Neural cell (in vitro differentiated cells): ENCODE measurements around the gene LMBRD1. TPM values are rescaled to one million over a fixed set of nuclear protein-coding genes. Genes with fewer than 3 reads are reported as not detected.
"Not testable (repeated sequence)": the region's sequence is repeated elsewhere in the genome, so short reads cannot be mapped to it uniquely, and the experiment has no call there.

Source experiments
- H2AFZ ChIP-seq: fragments of 200-600, 300-800 bp; sonication (generic), shearing (Covaris generic); 2 replicates; pipeline ENCODE4 v1.6.0; 2014; ENCODE audit warnings: low read depth, mild to moderate bottlenecking, antibody characterized with exemption, low read length, moderate library complexity
- H3F3A ChIP-seq: fragments of 200-600 bp; shearing (Covaris generic); 2 replicates; pipeline ENCODE4 v1.6.1; 2016; ENCODE audit warnings: mild to moderate bottlenecking, moderate library complexity, mixed read lengths, antibody characterized with exemption, low read length; ENCODE audit not compliant: insufficient read depth, poor library complexity, severe bottlenecking
- H3K27ac ChIP-seq: fragments of 200-600, 300-800 bp; sonication (generic), shearing (Covaris generic); 2 replicates; pipeline ENCODE4 v1.5.1; 2014; ENCODE audit warnings: mild to moderate bottlenecking, low read length, moderate library complexity
- H3K27me3 ChIP-seq: fragments of 300-800, 200-600 bp; sonication (generic), shearing (Covaris generic); 2 replicates; pipeline ENCODE4 v1.6.0; 2014; ENCODE audit warnings: mild to moderate bottlenecking, low read depth, low read length, moderate library complexity; ENCODE audit not compliant: insufficient read depth
- H3K36me3 ChIP-seq: fragments of 300-800, 200-600 bp; sonication (generic), shearing (Covaris generic); 2 replicates; pipeline ENCODE4 v1.5.1; 2014; ENCODE audit warnings: mild to moderate bottlenecking, antibody characterized with exemption, low read length, moderate library complexity; ENCODE audit not compliant: insufficient read depth
- H3K4me2 ChIP-seq: fragments of 300-800, 200-600 bp; sonication (generic), shearing (Covaris generic); 2 replicates; pipeline ENCODE4 v1.6.0; 2014; ENCODE audit warnings: mild to moderate bottlenecking, low read length
- H3K4me3 ChIP-seq: fragments of 300-800, 200-600 bp; sonication (generic), shearing (Covaris generic); 2 replicates; pipeline ENCODE4 v1.5.1; 2014; ENCODE audit warnings: mild to moderate bottlenecking, low read length, moderate library complexity
- H3K79me2 ChIP-seq: fragments of 200-600 bp; shearing (Covaris generic); replicated peaks from 2 replicates; pipeline ENCODE4 v1.6.0; 2014; ENCODE audit warnings: mild to moderate bottlenecking, low read length, moderate library complexity; ENCODE audit not compliant: insufficient read depth
- H3K9ac ChIP-seq: fragments of 300-800, 200-600 bp; sonication (generic), shearing (Covaris generic); 2 replicates; pipeline ENCODE4 v1.6.1; 2016; ENCODE audit warnings: mild to moderate bottlenecking, low read length, mixed read lengths
- H3K9me2 ChIP-seq: fragments of 200-600 bp; shearing (Covaris generic); 2 replicates; pipeline ENCODE4 v1.6.1; 2016; ENCODE audit warnings: mild to moderate bottlenecking, low read length, mixed read lengths; ENCODE audit not compliant: insufficient read depth
- H3K9me3 ChIP-seq: fragments of 200-600, 300-800 bp; sonication (generic), shearing (Covaris generic); 2 replicates; pipeline ENCODE4 v1.6.1; 2016; ENCODE audit warnings: mild to moderate bottlenecking, mixed run types, low read length, moderate library complexity, mixed read lengths
- H4K20me1 ChIP-seq: fragments of 200-600 bp; shearing (Covaris generic); 2 replicates; pipeline ENCODE4 v1.6.1; 2016; ENCODE audit warnings: mild to moderate bottlenecking, mixed run types; ENCODE audit not compliant: insufficient read depth
- EP300 ChIP-seq: fragments of 450-650 bp; conservative IDR thresholded peaks from 2 replicates; pipeline ENCODE4 v1.6.1; 2014; ENCODE audit warnings: antibody characterized with exemption, mild to moderate bottlenecking, moderate library complexity; ENCODE audit not compliant: poor library complexity, severe bottlenecking
- EZH2 ChIP-seq: fragments of 200-600, 300-800 bp; shearing (Covaris generic), sonication (generic); IDR thresholded peaks from 2 replicates; pipeline ENCODE4 v1.6.1; 2014; ENCODE audit warnings: antibody characterized with exemption, low read length, borderline replicate concordance, mild to moderate bottlenecking; ENCODE audit not compliant: insufficient read depth, poor library complexity, severe bottlenecking
- MXI1 ChIP-seq: fragments of 450-650 bp; conservative IDR thresholded peaks from 2 replicates; pipeline ENCODE4 v1.6.1; 2014; ENCODE audit warnings: antibody characterized with exemption, mild to moderate bottlenecking; ENCODE audit not compliant: poor library complexity, severe bottlenecking
- POLR2AphosphoS5 ChIP-seq: IDR thresholded peaks from 2 replicates; pipeline ENCODE4 v1.6.1; 2012
- RAD21 ChIP-seq: fragments of 450-650 bp; conservative IDR thresholded peaks from 2 replicates; pipeline ENCODE4 v1.6.1; 2014; ENCODE audit warnings: antibody characterized with exemption, mild to moderate bottlenecking, moderate library complexity
- SMC3 ChIP-seq: fragments of 450-650 bp; conservative IDR thresholded peaks from 2 replicates; pipeline ENCODE4 v1.6.1; 2014; ENCODE audit warnings: antibody characterized with exemption, mild to moderate bottlenecking, moderate library complexity; ENCODE audit not compliant: poor library complexity
- TAF1 ChIP-seq: IDR thresholded peaks from 2 replicates; pipeline ENCODE4 v1.6.1; 2012; ENCODE audit warnings: low read depth
- polyA plus RNA-seq: library from polyadenylated mRNA; depleted of rRNA; stranded (reverse); fragments of >200 nt; gene quantifications from 2 replicates; pipeline ENCODE4 v1.2.3, GENCODE V29; 2014
- TF ChIP-seq, protein P1 (sequence below): fragments of 450-650 bp; IDR thresholded peaks from 2 replicates; pipeline ENCODE4 v1.5.1; 2014; ENCODE audit warnings: antibody characterized with exemption, mild to moderate bottlenecking, moderate library complexity; ENCODE audit not compliant: poor library complexity, severe bottlenecking
- TF ChIP-seq, protein P2 (sequence below): IDR thresholded peaks from 2 replicates; pipeline ENCODE4 v1.6.1; 2012; ENCODE audit warnings: borderline replicate concordance

The LMBRD1 gene
- polyA plus RNA-seq, 1 donor from 2014 or later, result 84.2 TPM

DNA sequence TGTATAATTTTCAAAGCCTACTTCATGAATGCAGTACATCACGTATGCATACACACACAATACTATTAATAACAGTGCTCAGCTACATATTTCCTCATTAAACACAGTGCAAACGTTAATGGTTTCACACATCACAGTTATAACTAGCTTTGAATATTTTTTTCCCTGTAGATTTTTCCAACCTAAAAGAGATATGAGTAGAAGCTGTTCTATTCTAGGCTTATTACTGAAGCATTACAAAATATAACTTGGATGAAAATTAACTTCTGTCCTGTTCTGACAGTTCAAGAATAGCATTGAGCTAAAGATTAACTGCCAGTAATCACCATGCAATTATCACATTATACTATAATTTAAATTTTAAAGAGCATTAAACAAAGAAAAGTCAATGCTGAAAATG lies 6.2 kb downstream of the LMBRD1 start:
- H3K79me2 ChIP-seq, result peaks cover 51% of the 10 kb centered on the region
- no peak overlapping the region for H3K27ac ChIP-seq
- no peaks in the 10 kb centered on the region for H3K27me3 ChIP-seq
- H4K20me1 ChIP-seq, result no peaks in the 10 kb centered on the region
- no peak overlapping the region for H3K9ac ChIP-seq
- no peak overlapping the region for H2AFZ ChIP-seq
- no peaks in the 10 kb centered on the region for H3K9me3 ChIP-seq
- no peaks in the 10 kb centered on the region for H3K9me2 ChIP-seq
- TF ChIP-seq EP300, result no peak
- no peak for TF ChIP-seq EZH2
- no peak for TF ChIP-seq SMC3
- TF ChIP-seq, protein P1, sequence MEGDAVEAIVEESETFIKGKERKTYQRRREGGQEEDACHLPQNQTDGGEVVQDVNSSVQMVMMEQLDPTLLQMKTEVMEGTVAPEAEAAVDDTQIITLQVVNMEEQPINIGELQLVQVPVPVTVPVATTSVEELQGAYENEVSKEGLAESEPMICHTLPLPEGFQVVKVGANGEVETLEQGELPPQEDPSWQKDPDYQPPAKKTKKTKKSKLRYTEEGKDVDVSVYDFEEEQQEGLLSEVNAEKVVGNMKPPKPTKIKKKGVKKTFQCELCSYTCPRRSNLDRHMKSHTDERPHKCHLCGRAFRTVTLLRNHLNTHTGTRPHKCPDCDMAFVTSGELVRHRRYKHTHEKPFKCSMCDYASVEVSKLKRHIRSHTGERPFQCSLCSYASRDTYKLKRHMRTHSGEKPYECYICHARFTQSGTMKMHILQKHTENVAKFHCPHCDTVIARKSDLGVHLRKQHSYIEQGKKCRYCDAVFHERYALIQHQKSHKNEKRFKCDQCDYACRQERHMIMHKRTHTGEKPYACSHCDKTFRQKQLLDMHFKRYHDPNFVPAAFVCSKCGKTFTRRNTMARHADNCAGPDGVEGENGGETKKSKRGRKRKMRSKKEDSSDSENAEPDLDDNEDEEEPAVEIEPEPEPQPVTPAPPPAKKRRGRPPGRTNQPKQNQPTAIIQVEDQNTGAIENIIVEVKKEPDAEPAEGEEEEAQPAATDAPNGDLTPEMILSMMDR, result no peak
- TF ChIP-seq, protein P2, sequence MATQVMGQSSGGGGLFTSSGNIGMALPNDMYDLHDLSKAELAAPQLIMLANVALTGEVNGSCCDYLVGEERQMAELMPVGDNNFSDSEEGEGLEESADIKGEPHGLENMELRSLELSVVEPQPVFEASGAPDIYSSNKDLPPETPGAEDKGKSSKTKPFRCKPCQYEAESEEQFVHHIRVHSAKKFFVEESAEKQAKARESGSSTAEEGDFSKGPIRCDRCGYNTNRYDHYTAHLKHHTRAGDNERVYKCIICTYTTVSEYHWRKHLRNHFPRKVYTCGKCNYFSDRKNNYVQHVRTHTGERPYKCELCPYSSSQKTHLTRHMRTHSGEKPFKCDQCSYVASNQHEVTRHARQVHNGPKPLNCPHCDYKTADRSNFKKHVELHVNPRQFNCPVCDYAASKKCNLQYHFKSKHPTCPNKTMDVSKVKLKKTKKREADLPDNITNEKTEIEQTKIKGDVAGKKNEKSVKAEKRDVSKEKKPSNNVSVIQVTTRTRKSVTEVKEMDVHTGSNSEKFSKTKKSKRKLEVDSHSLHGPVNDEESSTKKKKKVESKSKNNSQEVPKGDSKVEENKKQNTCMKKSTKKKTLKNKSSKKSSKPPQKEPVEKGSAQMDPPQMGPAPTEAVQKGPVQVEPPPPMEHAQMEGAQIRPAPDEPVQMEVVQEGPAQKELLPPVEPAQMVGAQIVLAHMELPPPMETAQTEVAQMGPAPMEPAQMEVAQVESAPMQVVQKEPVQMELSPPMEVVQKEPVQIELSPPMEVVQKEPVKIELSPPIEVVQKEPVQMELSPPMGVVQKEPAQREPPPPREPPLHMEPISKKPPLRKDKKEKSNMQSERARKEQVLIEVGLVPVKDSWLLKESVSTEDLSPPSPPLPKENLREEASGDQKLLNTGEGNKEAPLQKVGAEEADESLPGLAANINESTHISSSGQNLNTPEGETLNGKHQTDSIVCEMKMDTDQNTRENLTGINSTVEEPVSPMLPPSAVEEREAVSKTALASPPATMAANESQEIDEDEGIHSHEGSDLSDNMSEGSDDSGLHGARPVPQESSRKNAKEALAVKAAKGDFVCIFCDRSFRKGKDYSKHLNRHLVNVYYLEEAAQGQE, result no peak
- no peak for TF ChIP-seq MXI1
- no peak for TF ChIP-seq RAD21
- no peak for TF ChIP-seq TAF1
- TF ChIP-seq POLR2AphosphoS5, result no peak
- peaks cover 5% of the 10 kb centered on the region for H3K36me3 ChIP-seq
- H3F3A ChIP-seq, result no peaks in the 10 kb centered on the region
- no peak overlapping the region for H3K4me3 ChIP-seq
- H3K4me2 ChIP-seq, result no peak overlapping the region

- no peak overlapping the region for H2AFZ ChIP-seq
- H3K9me2 ChIP-seq, result no peaks in the 10 kb centered on the region
- peaks cover 5% of the 10 kb centered on the region for H3K36me3 ChIP-seq
- H3K4me3 ChIP-seq, result no peak overlapping the region
- no peak overlapping the region for H3K9ac ChIP-seq
- peaks cover 49% of the 10 kb centered on the region for H3K79me2 ChIP-seq
- H3F3A ChIP-seq, result no peaks in the 10 kb centered on the region
- no peak overlapping the region for H3K27ac ChIP-seq
- H3K4me2 ChIP-seq, result no peak overlapping the region
- H4K20me1 ChIP-seq, result no peaks in the 10 kb centered on the region
- H3K27me3 ChIP-seq, result no peaks in the 10 kb centered on the region
- no peaks in the 10 kb centered on the region for H3K9me3 ChIP-seq
- TF ChIP-seq RAD21, result no peak
- TF ChIP-seq EZH2, result no peak
- TF ChIP-seq, protein P1, result no peak
- TF ChIP-seq, protein P2, result no peak
- TF ChIP-seq POLR2AphosphoS5, result no peak
- TF ChIP-seq SMC3, result no peak
Measured at GRCh38 chr6:69789578-69789977, 7.2 kb downstream of the LMBRD1 start.

DNA sequence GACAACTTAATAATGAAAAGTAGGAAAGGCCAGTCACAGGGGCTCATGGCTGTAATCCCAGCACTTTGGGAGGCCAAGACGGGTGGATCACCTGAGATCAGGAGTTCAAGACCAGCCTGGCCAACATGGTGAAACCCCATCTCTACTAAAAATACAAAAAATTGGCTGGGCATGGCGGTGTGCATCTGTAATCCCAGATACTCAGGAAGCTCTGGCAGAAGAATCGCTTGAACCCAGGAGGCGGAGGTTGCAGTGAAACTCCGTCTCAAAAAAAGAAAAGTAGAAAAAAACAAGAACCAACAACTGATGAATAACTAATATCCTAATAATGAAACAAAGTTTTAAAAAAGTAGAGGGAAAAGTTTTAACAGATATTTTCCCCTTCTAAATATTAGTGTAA lies 9.4 kb downstream of the LMBRD1 start:
- not testable (repeated sequence) for H3K9me3 ChIP-seq, H4K20me1 ChIP-seq, H3K27me3 ChIP-seq

More for the DNA sequence above, 9.4 kb downstream of the LMBRD1 start:
- H2AFZ ChIP-seq, H3K36me3 ChIP-seq, H3F3A ChIP-seq, H3K4me3 ChIP-seq, H3K4me2 ChIP-seq, H3K27ac ChIP-seq, H3K9me2 ChIP-seq, H3K9ac ChIP-seq: not testable (repeated sequence)
- peaks cover 30% of the 10 kb centered on the region for H3K79me2 ChIP-seq
